ENCODE results near the gene TTC22. TPM values are rescaled to one million over a fixed set of nuclear protein-coding genes. Genes with fewer than 3 reads are reported as not detected.

TTC22 gene
- 7.3 TPM for polyA plus RNA-seq (ENCODE audit: insufficient read length)
- long read RNA-seq, donor 1, partial matches to known transcripts: 0 of 2 reads
- long read RNA-seq, donor 1, other reads (novel, unspliced or antisense): 0 of 2 reads
- long read RNA-seq, donor 2: 0 reads
- long read RNA-seq, donor 3, partial matches to known transcripts: 0 of 2 reads
- long read RNA-seq, donor 3, other reads (novel, unspliced or antisense): 0 of 2 reads
- long read RNA-seq, donor 4: 0 reads
- long read RNA-seq, donor 5, partial matches to known transcripts: 0 of 2 reads
- long read RNA-seq, donor 5, other reads (novel, unspliced or antisense): 0 of 2 reads
- long read RNA-seq, donor 6: 0 reads
- long read RNA-seq, donor 7, partial matches to known transcripts: 0 of 1 reads
- long read RNA-seq, donor 7, other reads (novel, unspliced or antisense): 0 of 1 reads
- long read RNA-seq, donor 8: 0 reads

GRCh38 chr1:54800899-54801759, at the start of gene TTC22:
TSS of gene TTC22 (minus strand) at chr1:54801323. CDS start at chr1:54801163, 160 bp downstream.
- peak; percentile 32 for DNase-seq

DNA sequence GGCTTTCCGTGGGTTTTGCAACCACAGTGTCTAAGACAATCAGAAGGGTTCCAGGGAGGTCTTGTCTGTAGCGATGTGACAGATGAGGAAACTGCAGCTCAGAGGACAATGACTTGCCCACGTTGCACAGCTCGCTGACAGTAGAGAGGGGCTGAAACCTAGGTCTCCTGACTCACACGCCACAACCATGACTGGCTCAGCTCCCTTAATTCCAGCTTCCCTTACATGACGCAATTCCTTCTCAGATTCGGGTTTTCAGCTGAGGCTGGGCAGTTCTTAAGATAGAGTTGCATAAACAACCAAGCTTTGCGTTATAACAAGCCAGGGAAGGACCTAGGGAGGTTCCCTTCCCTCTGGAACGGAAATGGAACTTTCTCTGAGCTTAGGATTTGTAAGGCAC, 49.6 kb upstream of the TTC22 start:
- no peak for DNase-seq

- no peak for DNase-seq
Measured at GRCh38 chr1:54850069-54850730, 49.1 kb upstream of the TTC22 start.

DNA sequence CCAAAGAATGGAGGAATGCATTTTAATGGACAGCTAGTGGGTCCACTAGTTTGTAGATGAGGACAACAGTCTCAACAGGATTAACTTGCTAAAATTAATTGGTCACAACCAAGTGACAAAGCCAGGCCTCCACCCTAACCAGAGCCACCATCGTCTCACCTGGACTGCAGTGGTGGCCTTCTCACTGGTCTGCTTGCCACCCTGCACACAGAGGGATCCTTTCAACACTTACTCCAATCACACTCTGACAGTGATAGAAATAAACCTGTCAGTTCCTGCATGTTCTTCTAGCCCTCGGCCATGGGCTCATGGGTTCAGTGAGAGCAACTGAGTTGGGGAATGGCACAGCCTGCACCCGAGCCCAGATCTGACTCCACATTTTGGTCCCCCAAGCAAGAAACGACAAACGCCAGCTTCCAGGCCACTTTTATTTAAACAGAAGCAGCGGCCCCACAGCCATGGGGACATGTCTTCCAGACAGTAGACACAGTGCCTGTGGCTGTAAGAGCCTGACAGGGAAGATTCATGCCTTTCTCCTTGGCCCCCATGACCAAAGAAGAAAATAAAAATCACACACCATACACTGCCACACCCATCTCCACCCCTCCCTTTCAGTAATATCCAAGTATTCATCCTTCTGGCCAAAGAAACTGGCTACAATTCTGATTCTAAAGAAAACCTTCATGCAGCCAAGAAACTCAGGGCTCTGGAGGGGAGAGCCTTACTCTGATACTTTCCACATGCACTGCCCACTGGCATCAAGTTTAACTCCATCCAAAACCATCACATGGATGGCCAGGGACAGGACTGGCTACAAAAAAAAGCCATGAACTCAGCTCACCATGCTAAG, 48.3 kb upstream of the TTC22 start:
- DNase-seq: no peak

DNA sequence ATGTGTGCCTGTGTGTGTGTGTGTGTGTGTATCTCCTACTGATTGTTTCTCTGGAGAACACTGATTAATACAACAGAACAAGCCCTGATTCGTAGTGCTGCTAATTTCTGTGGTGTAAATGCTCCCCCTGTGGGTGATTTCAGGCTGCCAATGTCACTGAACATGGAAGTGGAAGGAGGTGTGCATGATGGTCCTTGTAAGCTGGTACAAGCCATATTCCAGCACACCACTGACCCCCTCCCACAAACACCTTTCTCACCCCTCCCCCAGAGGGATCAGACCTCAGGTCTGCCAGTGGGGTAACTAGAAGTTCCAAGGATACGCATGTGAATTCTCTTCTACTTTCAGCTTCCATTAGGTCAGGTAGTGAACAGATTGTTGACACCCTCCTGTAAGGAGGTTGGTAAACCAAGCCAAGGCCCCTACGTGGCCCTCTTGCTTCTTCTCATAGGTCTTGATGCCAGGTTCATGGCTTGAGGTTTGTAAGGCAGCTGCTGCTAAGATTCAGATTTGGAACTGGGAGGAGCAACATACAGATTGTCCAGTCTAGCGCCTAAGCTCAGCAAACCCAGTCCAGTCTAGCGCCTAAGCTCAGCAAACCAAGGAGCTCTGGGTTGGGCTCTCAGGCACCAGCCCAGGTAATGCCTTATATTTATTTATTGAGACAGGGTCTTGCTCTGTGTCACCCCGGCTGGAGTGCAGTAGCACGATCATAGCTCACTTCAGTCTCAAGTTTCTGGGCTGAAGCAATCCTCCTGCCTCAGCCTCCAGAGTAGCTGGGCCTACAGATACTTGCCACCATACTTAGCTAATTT, 47.2 kb upstream of the TTC22 start:
- DNase-seq: no peak

DNA sequence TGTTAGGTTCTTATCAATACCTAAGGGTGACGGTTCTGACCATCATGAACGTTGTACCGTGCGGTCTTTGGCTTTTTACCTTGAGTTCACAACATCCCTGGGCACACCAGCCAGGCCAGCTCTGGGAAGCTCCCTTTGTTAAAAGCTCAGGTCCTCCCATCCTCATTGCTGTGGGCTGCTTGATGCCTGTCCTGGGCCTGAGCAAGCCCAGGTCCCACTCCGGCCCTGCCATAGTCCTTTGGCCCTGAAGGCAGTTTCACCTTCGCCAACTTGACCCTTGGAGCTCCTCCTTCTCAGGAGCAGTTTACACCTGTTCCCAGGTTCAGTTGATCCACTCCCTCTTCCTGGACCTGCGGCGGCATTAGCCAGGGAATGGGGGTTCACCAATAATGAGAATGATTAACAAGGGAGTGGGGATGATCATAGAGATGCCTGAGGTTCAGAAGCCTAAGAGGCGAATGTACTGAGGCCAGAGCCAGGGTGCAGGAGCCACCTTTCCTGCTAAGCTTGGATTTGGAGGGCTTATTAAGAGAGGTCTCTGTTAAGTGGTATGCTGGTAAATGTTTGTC, 45.7 kb upstream of the TTC22 start:
- no peak for DNase-seq

- DNase-seq: no peak
Measured at GRCh38 chr1:54846301-54846700, 45.2 kb upstream of the TTC22 start.

DNA sequence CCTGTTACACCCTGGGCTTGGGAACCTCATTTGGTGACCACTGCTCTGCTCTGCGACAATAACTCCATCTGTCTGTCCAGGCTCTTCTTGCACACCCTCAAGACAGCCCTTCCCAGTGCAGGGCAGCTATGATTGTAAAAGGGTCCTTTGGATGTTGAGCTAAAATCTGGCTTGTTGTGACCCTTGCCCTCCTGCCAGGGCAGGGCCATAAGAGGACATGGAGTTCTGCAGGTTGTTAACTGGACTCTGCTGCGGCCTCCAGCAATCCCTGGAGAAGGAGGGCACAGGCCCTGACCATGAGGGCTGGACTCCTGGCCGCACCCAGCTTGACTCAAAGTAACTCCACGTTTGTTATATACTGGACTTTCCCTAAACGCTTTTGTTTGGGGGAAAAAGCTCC, 44.6 kb upstream of the TTC22 start:
- DNase-seq: no peak

DNA sequence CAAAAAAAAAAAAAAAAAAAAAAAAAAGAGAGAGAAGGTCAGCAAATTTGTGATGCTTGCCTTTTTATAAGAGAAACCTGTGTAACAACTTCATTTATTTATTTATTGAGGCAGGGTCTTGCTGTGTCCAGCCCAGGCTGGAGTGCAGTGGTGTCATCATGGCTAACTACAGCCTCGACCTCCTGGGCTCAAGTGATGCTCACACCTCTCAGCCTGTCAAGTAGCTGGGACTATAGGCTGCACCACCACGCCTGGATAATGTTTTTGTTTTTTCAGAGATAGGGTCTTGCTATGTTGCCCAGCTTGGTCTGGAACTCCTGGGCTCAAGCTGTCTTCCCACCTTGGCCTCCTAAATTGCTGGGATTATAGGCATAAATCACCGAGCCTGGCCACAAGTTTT, 43.4 kb upstream of the TTC22 start:
- DNase-seq: no peak

DNA sequence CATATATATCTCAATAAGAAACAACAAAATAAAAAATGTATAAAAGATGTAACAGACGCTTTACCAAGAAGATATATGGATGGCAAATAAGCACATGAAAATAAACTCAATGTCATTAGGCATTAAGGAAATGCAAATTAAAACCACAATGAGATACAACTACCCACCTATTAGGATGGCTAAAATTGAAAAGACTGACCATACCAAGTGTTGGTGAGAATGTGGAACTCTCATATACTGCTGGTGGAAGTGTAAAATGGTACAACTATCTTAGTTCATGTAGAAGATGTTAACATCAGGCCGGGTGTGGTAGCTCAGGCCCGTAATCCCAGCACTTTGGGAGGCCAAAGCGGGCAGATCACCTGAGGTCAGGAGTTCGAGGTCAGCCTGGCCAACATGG, 42.3 kb upstream of the TTC22 start:
- DNase-seq: no peak

DNA sequence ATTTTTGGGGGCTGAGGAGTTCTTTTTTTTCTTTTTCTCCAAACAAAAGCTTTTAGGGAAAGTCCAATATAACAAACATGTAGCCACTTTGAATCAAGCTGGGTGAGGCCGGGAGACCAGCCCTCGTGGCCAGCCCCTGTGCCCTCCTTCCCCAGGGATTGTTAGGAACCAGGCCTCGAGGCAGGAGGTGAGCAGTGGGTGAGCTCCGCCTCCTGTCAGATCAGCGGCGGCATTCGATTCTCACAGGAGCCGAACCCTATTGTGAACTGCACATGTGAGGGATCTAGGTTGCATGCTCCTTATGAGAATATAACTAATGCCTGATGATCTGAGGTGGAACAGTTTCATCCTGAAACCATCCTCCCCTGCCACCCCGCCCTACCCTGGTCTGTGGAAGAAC, 41.8 kb upstream of the TTC22 start:
- no peak for DNase-seq

DNA sequence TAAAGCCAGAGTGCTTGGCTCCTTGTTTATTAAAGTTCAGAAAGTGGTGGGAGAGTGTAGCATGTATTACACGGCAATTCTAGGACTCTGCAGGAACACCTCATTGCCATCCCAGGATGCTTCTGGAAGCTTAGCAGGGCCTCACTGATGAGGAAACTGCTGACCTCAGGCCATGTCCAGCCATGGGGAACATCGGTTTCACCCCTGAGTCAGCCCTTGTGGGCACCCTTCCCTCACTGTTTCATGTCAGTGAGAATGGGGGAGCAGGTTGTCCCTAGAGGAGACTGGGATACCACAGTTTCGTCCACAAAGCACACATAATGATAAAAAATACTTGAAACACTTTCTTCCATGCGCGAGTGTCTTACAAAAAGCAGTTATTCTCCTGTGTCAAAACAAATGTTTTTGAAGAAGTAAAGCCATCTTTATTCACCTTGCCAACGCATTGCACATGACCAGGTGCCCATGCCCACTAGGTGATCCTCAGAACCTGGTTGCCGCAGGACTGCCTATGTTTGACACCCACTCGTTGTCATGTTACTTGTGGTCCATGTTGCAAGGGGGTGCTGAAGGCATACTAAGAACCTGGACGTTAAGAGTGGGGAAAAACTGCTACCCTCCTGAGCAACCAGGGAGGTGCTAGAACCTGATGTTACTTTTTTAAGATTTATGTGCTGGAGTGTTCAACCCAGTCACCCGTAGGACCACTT, 41.2 kb upstream of the TTC22 start:
- DNase-seq: no peak

- no peak for DNase-seq
Measured at GRCh38 chr1:54839824-54840223, 38.7 kb upstream of the TTC22 start.

- no peak for DNase-seq
Measured at GRCh38 chr1:54838565-54839180, 37.5 kb upstream of the TTC22 start.

- DNase-seq: no peak
Measured at GRCh38 chr1:54837002-54837853, 36.1 kb upstream of the TTC22 start.

DNA sequence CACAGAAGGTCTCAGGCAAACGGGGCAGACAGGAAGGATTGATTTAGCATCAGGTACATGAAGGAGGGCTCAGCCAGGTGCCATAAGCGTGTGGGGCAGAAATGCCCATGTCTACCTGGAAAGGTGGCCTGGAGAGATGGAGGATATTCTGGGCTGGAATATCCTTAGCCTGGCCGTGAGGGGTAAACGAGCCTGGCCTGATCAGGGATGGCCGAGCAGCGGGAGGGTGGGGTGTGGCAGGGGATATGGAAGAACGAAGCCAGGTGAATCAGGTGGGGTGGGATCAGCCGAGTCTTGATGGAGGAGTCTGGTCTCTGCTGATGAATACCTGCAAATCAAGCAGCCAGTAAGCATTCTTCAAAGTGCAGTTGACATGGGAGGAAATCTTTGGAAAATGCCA, 35.5 kb upstream of the TTC22 start:
- no peak for DNase-seq

- no peak for DNase-seq
Measured at GRCh38 chr1:54835970-54836369, 34.8 kb upstream of the TTC22 start.
